HG03108 (cell line): ENCODE results near the gene PTPRN2.
"Not testable (repeated sequence)": the region's sequence is repeated elsewhere in the genome, so short reads cannot be mapped to it uniquely, and the experiment has no call there.

Source experiments
- ATAC-seq: cut with Tn5 transposase; IDR thresholded peaks from one replicate; pipeline ENCODE4 v1.9.1; 2021; ENCODE audit warnings: moderate library complexity; ENCODE audit not compliant: unreplicated experiment

PTPRN2 gene

DNA sequence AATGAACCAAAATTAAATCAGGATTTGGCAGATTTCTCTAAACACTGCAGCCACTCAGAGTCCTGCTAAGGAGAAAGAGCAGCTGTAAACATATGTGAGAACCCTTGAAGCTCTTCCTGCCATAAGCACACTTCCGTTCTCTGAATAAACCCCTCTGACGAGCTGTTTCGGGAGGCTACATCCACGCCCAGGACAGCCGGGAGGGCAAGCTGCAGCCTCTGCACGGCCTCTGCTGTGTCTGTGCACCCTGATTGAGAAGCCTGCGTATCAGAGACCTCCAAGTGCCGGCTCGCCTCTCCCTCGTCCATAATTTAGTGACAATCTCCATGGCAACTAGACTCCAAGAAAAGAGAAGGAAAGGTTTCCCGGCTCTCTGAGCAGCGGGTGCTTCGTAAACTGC is 114.4 kb downstream of the PTPRN2 start:
- no peak for ATAC-seq

DNA sequence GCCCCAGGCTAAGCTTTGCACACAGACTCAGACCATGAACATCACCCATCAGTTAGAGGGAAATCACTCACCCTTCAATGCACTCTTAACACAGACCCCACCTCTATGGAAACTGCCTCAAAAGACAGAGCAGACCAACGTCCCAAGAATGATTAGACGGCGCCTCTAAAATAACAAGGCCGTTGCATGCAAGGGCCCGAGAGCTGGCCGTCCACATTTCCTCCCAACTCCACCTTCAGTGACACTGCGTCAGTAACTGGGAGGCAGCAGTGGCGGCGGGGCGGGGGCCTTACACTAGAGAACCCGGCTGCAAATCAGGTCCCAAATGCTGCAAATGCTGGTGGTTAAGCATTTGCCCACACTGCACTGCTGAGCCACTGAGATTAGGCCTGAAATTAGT is 115.0 kb downstream of the PTPRN2 start:
- no peak for ATAC-seq

DNA sequence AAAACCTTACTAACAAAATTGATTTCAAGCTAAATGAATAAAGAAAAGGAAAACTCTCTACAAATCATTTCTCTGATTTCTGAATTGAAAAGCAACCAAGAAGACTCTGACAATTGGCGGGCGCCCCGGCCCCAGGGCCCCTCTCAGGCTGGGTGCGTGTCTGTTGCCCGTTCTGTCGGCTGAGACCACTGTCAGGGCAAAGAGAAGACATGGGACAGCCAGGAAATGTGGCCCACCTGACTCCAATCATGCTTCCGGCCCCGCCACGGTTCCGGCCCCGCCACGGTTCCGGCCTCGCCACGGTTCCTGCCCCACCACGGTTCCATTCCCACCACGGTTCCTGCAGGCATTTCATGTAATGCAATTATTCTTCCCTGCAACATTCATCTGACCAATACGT is 115.9 kb downstream of the PTPRN2 start:
- no peak for ATAC-seq

DNA sequence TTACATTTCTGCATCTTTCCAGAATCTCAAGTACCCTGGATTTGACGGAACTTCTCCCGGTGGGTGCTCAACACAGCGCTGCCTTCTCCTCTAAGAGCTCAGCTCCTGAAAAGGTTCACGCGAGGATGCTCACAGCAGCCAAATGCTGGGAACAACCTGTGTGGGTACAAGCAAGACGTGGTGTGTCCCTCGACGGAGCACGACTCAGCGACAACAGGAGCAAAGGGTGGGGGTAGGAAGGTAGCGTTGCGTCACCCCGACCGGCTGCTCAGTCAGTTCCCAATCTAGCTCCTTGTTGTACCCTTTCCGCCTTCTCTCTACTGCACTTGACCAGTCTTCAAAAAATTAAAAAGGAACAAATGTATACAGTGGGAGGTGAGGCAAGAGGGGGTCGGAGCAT is 117.3 kb downstream of the PTPRN2 start:
- no peak for ATAC-seq

DNA sequence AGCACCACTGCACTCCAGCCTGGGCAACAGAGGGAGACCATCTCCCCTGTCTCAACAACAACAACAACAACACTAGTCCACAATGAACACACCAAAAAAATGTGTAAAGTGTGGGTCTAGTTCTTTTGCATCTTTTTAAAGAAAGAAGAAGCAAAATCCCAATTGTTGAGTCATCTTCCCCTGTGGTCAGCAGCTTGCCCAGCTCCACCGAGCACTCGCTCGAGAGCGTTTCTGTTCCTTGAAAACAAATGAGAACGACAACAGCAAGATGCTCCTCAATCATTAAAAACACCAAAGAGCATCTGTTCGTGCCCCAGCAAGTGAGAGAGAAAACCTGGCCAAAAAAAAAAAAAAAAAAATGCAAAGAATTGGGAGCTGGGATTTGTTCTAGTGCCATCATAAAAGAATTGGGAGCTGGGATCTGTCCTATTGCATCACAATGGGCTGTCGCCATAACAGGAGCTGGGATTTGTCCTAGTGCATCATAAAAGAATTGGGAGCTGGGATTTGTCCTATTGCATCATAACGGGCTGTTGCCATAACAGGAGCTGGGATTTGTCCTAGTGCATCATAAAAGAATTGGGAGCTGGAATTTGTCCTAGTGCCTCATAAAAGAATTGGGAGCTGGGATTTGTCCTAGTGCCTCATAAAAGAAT is 118.1 kb downstream of the PTPRN2 start:
- no peak for ATAC-seq

DNA sequence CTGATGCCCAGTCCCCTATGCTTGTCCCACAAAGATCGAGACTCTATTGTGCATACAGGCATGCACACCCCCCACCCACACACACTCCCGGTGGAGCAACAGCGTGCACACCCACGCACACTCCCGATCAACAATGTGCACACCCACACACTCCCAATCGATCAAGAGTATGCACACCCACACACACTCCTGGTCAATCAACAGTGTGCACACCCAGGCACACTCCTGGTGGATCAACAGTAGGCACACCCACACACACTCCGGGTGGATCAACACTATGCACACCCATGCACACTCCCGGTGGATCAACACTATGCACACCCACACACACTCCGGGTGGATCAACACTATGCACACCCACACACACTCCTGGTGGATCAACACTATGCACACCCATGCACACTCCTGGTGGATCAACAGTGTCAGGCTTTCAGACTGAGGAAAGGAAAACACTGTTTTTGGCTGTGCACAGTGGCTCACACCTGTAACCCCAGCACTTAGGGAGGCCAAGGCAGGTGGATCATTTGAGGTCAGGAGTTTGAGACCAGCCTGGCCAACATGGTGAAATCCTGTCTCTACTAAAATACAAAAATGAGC is 118.8 kb downstream of the PTPRN2 start:
- ATAC-seq, result no peak

DNA sequence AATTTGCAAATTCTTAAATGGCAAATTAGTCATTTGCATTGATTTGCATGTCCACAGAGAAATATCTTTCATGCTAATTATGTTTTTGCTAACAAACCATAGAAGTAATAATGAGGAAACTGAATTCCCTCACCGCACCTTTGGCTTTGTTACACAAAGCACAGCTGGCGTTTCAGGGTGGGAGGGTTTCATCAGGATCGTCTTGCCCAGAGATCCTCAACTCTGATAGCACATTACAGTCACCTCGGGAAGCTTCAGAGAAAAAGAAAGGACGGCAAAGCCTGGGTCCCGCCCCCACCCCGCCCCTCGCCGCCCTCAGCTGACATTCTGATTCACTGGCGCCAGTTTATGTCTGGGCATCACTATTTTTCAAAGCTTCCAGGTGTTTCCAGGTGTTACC is 119.4 kb downstream of the PTPRN2 start:
- ATAC-seq, result no peak

DNA sequence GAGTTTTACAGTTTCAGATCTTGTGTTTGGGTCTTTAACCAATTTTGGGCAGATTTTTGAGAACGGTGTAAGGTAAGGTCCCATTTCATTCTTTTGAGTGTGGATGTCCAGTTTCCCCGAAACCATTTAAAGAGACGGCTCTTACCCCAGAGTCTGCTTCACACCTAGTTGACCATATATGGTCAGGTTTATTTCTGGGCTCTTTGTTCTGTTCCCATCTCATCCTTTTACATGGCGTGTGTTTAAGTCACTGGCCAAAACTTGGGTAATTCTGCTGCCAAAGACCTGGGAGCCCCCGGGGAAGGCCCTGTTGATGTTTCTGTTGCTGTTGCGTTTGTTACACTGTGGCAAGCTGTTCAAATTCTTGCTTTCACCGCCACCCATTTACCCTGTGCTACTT is 120.1 kb downstream of the PTPRN2 start:
- ATAC-seq, result no peak

DNA sequence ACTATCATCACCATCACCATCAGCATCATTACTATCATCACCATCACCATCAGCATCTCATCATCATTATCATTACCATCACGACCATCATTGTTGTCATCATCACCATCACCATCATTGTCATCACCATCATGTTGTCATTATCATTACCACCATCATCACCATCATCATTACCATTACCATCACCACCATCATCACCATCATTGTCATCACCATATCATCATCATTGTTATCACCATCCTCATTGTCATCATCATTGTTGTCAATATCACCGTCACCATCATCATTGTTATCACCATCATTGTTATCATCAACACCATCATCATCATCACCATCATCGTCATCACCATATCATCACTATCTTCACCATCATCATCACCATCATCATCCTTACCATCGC is 124.3 kb downstream of the PTPRN2 start:
- no peak for ATAC-seq

DNA sequence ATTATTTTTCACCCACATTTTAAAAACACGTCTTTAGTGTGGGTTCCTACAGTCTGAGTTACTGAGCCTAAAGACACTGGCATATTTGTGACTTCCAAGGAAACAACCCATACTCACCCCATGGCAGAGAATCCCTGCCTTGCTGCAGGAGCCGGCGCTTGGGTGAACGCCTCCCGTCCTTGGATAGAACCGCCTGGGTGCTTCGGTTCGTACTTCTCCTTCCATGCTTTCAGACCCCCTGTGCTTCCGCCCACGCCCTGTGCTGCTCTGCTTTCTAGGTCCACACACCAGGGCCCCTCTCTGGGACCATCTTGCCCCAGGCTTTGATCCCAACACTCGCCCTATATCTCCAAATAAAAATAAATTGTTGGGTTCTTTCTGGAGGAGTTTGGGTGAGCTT is 125.8 kb downstream of the PTPRN2 start:
- no peak for ATAC-seq

DNA sequence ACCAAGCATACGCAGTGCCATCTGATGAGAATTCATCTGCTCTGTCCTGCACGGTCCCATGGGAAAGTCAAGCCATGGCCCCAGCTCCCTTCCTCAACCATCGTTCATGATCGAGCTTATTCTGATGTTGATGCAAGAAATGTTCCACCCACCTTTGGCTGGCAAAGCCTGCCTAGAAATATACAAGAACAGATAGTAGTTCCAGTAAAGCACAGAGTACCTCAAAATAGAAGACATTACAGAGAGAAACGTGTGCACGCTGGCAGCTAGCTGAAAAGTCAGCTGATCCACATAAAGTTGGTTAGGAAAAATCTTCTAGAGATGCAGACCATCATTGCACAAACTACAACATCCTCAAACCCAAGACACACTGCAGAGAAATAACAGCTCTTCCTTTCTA is 127.0 kb downstream of the PTPRN2 start:
- no peak for ATAC-seq

DNA sequence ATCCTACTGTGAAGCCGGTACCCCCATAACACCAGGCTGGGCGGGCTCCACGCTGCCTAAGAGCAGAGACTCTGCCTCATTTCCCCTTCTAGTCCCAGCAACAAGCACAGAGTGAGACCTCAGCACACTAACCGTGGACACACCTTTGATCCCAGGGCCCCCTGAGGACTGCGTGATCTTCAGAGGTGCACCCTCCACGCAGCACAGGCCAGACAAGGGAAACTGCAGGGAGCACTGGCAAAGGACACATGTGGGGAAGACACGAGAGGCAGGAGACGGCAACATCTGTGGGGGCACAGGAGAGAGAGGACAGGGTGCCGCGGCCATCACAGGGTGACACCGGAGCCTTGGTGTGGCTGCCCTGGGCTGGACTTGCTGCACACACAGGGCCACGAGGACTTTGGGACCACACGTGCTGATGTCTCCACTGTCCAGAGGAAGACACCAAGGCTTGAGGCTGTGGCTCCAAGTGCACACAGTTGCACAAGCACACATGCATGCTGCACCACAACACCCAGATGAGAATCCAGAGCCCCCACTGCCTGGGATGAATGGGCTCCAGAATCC is 128.8 kb downstream of the PTPRN2 start:
- ATAC-seq, result no peak

DNA sequence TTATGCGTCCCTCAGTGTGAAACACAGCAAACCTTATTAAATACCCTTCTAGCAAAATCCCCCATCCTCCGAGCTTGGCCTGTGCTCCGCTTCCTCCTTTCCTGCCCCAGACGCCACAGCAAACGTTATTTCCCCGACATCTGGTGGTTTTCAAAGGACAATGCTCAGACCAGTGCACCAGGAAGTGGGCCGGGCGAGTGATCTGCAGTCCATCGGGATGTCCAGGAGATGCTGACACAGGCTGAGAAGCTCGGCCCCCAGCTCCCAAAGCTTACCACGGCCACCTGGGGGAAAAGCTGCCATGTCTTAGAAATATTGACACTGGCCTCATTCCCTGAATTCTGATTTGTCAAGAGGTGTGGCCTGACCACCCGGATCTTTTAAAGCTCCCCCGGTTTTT is 129.5 kb downstream of the PTPRN2 start:
- ATAC-seq, result no peak

DNA sequence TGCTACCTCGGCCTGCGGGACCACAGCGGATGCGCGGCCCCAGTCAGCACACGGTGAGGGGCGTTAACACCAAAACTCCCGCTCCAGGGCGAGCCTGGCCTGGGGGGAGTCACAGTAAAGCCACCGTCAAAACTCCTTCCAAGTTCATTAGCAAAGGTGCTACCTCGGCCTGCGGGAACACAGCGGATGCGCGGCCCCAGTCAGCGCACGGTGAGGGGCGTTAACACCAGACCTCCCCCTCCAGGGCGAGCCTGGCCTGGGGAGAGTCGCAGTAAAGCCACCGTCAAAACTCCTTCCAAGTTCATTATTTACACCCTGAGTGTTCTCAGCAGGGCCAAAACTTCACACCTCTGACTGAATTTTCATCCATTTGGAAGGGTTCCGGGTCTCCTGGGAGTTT is 130.0 kb downstream of the PTPRN2 start:
- ATAC-seq, result not testable (repeated sequence)

DNA sequence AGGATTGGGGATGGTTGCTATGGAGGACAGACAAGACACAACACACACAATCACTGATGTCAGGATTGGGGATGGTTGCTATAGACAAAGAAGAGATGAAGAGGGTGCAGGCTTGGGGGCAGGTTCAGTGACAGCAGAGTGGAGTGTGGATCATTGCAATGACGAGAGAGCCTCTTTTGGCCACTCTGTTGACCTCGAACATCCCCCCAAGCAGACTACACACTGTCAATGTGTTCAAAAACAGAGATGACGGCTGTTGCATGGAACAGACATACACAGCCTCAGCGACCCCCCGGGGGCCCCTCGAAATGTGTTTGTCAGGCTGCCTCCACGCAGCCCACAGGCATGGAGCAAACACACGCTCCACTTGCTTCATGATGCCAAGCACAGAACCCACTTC is 133.0 kb downstream of the PTPRN2 start:
- ATAC-seq, result no peak

DNA sequence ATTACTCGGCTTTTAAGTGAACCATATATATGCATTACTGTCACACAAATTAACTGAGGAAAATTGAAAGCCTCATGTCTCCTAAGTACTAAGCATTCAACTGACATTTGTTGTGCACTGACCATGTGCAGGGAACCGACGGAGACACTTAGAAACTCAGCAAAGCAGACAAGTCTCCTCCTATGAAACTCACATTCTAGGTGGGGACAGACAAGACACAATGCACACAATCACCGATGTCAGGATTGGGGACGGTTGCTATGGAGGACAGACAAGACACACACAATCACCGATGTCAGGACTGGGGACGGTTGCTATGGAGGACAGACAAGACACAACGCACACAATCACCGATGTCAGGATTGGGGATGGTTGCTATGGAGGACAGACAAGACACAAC is 134.0 kb downstream of the PTPRN2 start:
- no peak for ATAC-seq

DNA sequence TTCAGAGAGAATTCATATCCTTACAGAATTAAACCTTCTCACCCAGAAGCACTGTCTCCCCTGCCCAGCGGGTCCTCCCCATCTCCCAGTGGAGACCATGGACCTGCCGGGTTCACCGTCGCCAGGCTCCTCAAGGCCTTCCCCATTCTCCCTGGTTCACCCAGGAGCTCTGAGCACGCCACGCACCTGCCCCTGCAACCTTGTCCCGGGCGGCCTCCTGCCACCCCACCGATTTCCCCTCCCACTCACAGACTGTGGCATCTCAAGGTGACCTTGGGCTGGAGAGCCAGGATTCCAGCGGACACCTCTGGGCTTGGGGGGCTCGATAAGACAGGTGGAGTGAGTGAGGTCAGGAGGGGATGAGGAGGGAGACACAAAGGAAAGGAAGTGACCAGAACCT is 135.3 kb downstream of the PTPRN2 start:
- no peak for ATAC-seq

DNA sequence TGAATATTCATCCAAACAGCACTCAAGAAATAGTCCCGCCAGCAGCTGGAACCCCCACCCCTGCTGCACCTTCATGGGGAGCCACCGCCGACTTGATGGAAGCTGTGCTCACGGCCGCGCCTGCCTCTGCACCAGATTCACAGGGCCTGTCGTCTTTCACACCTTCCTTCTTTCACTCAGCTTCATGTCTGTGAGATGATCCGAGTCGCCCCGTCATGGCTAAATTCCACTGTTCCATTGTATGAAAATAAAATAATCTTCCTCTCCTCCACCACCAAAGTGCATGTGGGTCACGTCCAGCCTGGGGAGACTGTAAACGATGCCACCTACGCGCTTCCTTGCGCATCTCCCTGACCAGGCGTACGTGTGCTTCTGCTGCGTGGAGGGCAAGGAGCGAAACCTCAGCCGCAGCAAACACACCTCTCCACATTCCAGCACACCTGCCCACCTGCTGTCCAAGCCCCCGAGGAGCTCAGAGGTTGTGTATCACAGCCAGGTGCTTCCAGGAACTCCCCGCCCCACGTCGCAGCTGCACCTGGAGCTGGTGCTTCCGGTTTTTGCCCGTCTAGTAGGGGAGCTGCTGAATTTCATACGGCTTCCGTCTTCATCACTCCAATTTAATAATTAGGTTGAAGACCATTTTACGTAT is 137.0 kb downstream of the PTPRN2 start:
- ATAC-seq, result no peak

DNA sequence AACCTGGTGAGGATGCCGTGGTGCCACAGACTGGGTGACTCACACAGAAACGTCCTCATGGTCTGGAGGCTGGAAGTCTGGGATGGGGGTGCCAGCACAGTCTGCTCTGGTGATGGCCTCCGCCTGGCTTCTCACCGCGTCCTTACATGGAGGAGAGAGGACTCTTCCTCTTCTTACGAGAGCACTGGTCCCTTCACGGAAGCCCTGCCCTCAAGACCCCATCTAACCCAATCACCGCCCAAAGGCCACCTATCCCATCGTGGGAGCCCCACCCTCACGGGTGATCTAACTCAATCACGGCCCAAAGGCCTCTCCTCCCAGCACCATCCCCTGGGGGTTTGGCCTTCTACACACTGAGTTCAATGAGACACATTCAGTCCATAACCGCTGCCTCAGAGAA is 137.7 kb downstream of the PTPRN2 start:
- no peak for ATAC-seq

DNA sequence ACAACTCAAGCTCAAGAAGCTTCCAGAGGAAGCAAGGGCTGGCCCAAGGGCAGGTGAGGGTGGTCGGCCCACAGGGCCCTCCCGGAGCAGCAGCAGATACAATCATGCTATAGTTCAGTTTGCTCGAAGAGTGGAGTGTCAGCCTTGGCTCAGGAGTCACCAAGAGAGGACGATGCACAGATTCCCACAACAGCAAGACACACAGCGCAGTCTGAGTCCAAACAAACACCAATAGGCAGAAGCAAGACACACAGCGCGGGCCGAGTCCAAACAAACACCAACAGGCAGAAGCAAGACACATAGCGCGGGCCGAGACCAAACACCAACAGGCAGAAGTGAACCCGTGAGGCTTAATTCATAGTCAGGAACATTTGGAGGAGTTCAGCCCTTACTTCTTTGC is 138.4 kb downstream of the PTPRN2 start:
- no peak for ATAC-seq

DNA sequence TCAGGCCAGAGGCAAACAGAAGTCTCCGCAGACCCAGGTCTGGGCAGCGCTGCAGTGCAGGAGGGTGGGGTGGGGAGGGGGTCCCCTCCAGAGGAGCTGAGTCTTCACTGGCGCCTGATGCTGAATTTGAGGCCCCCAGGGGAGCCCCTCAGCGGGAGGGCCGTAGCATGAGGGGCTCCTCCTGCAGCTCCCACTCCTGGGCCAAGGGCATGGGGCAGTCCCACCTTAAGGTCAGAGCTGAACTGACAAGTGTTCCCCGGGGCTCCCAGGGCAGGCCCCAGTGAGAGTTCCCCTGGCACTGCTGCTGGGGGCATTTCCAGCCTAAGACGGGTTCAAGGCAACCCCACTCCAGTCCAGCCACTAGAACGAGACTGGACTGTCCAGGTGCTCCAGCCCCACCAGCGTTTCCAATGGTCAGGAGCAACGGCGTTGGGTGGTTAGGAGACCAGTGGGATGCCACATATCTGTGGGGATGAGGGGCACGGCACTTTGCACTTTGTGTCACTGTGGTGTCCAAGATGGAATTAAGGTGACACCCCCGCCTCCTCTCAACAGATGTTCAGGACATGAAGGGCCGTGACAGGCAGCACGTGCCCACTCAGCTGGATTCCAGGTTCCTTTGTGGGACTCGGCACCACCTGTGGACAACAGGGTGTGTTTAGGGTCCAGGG is 139.1 kb downstream of the PTPRN2 start:
- ATAC-seq, result no peak
